ENCODE results near the gene SIK3.

Gene SIK3

GRCh38 chr11:116901964-116902688 is 196.1 kb downstream of the SIK3 start:
- DNase-seq (ENCODE audit: low read depth in 2 of 2, low spot score in 1 of 2): no peak

- no peak for DNase-seq (ENCODE audit: low read depth in 2 of 2, low spot score in 1 of 2)
These were observed 197.0 kb downstream of the SIK3 start for GRCh38 chr11:116901211-116901610.

- no peak for DNase-seq (ENCODE audit: low read depth in 2 of 2, low spot score in 1 of 2)
These were observed 202.0 kb downstream of the SIK3 start for GRCh38 chr11:116896211-116896610.

- DNase-seq (ENCODE audit: low read depth in 2 of 2, low spot score in 1 of 2): no peak
These were observed 203.0 kb downstream of the SIK3 start for GRCh38 chr11:116895048-116895757.

- DNase-seq (ENCODE audit: low read depth in 2 of 2, low spot score in 1 of 2): no peak
These were observed 204.3 kb downstream of the SIK3 start for GRCh38 chr11:116893906-116894305.

- DNase-seq (ENCODE audit: low read depth in 2 of 2, low spot score in 1 of 2): no peak
These were observed 204.8 kb downstream of the SIK3 start for GRCh38 chr11:116893437-116893836.

GRCh38 chr11:116892374-116892773 is 205.9 kb downstream of the SIK3 start:
- DNase-seq (ENCODE audit: low read depth in 2 of 2, low spot score in 1 of 2): no peak

GRCh38 chr11:116891746-116892145 is 206.5 kb downstream of the SIK3 start:
- DNase-seq (ENCODE audit: low read depth in 2 of 2, low spot score in 1 of 2): no peak

- DNase-seq (ENCODE audit: low read depth in 2 of 2, low spot score in 1 of 2): no peak
These were observed 207.6 kb downstream of the SIK3 start for GRCh38 chr11:116890607-116891006.

- DNase-seq (ENCODE audit: low read depth in 2 of 2, low spot score in 1 of 2): no peak
These were observed 208.0 kb downstream of the SIK3 start for GRCh38 chr11:116890193-116890592.

- no peak for DNase-seq (ENCODE audit: low read depth in 2 of 2, low spot score in 1 of 2)
These were observed 209.2 kb downstream of the SIK3 start for GRCh38 chr11:116888884-116889549.

GRCh38 chr11:116888024-116888423 is 210.2 kb downstream of the SIK3 start:
- DNase-seq (ENCODE audit: low read depth in 2 of 2, low spot score in 1 of 2): no peak

GRCh38 chr11:116885951-116886655 is 212.1 kb downstream of the SIK3 start:
- DNase-seq (ENCODE audit: low read depth in 2 of 2, low spot score in 1 of 2): no peak

GRCh38 chr11:116882386-116882785 is 215.8 kb downstream of the SIK3 start:
- no peak for DNase-seq (ENCODE audit: low read depth in 2 of 2, low spot score in 1 of 2)

- no peak for DNase-seq (ENCODE audit: low read depth in 2 of 2, low spot score in 1 of 2)
These were observed 217.1 kb downstream of the SIK3 start for GRCh38 chr11:116881143-116881542.

GRCh38 chr11:116879800-116880625 is 218.2 kb downstream of the SIK3 start:
- no peak for DNase-seq (ENCODE audit: low read depth in 2 of 2, low spot score in 1 of 2)

- DNase-seq (ENCODE audit: low read depth in 2 of 2, low spot score in 1 of 2): no peak
These were observed 221.6 kb downstream of the SIK3 start for GRCh38 chr11:116876656-116877055.

GRCh38 chr11:116875194-116875593 is 223.0 kb downstream of the SIK3 start:
- DNase-seq (ENCODE audit: low read depth in 2 of 2, low spot score in 1 of 2): no peak

GRCh38 chr11:116874251-116874650 is 224.0 kb downstream of the SIK3 start:
- DNase-seq (ENCODE audit: low read depth in 2 of 2, low spot score in 1 of 2): no peak

- no peak for DNase-seq (ENCODE audit: low read depth in 2 of 2, low spot score in 1 of 2)
These were observed 224.8 kb downstream of the SIK3 start for GRCh38 chr11:116873381-116873780.

- no peak for DNase-seq (ENCODE audit: low read depth in 2 of 2, low spot score in 1 of 2)
These were observed 227.0 kb downstream of the SIK3 start for GRCh38 chr11:116871248-116871647.
